PC-3 (cell line): Measurements from ENCODE around the gene TMEM132D. TPM values are rescaled to one million over a fixed set of nuclear protein-coding genes. Genes with fewer than 3 reads are reported as not detected.

Experiments used
- ATAC-seq: fragments of 200-7000 bp; cut with Tn5 transposase; 2 replicates; pipeline ENCODE4 v1.9.1; 2020; ENCODE audit warnings: mild to moderate bottlenecking, moderate library complexity
- BruUV-seq: library from RNA; stranded (reverse); fragments of 400-500 nt; replicated peaks from 2 replicates; lab custom pipeline; 2021; lab: Mats Ljungman, UMichigan
- CTCF ChIA-PET: fragments of 300-600 bp; sonication (Branson Sonifier 250); formaldehyde crosslinking; loops from one replicate; lab custom pipeline; 2022; ENCODE audit warnings: antibody characterized with exemption; lab: Charles Lee
- POLR2A ChIA-PET: fragments of 300-600 bp; sonication (Branson Sonifier 250); formaldehyde crosslinking; loops from one replicate; lab custom pipeline; 2022; ENCODE audit warnings: antibody characterized with exemption; ENCODE audit not compliant: unreplicated experiment; lab: Charles Lee
- DNase-seq: peaks from one replicate; pipeline ENCODE4 v3.0.0-alpha.2; 2015
- H2AFZ ChIP-seq: fragments of 300-600 bp; sonication (generic); 2 replicates; pipeline ENCODE4 v1.6.0; 2016; ENCODE audit warnings: antibody characterized with exemption, low read length
- H3F3A ChIP-seq: fragments of 300-600 bp; sonication (generic); one replicate; pipeline ENCODE4 v1.6.0; 2017; ENCODE audit warnings: antibody characterized with exemption, low read length, control low read depth, mild to moderate bottlenecking; ENCODE audit not compliant: unreplicated experiment
- H3K27ac ChIP-seq: fragments of 300-600 bp; sonication (generic); 2 replicates; pipeline ENCODE4 v1.5.1; 2016; ENCODE audit warnings: mild to moderate bottlenecking, low read length
- H3K27me3 ChIP-seq: fragments of 300-600 bp; sonication (generic); 2 replicates; pipeline ENCODE4 v1.6.1; 2016; ENCODE audit warnings: low read length, mixed read lengths
- H3K36me3 ChIP-seq: fragments of 300-600 bp; sonication (generic); 2 replicates; pipeline ENCODE4 v1.6.1; 2016; ENCODE audit warnings: low read depth, mixed run types, low read length, mixed read lengths
- H3K4me1 ChIP-seq: fragments of 300-600 bp; sonication (generic); 2 replicates; pipeline ENCODE4 v1.5.1; 2016; ENCODE audit warnings: low read length; ENCODE audit not compliant: insufficient read depth
- H3K4me2 ChIP-seq: fragments of 300-600 bp; sonication (generic); 2 replicates; pipeline ENCODE4 v1.6.0; 2016; ENCODE audit warnings: low read length
- H3K4me3 ChIP-seq: fragments of 300-600 bp; sonication (generic); 2 replicates; pipeline ENCODE4 v1.5.1; 2016; ENCODE audit warnings: mild to moderate bottlenecking, low read length, mixed read lengths
- H3K79me2 ChIP-seq: fragments of 300-600 bp; sonication (generic); 2 replicates; pipeline ENCODE4 v1.6.1; 2017; ENCODE audit warnings: low read length, mixed read lengths
- H3K9ac ChIP-seq: fragments of 300-600 bp; sonication (generic); 2 replicates; pipeline ENCODE4 v1.6.0; 2016; ENCODE audit warnings: mild to moderate bottlenecking, low read length
- H3K9me2 ChIP-seq: fragments of 300-600 bp; sonication (generic); replicated peaks from 2 replicates; pipeline ENCODE4 v1.6.1; 2016; ENCODE audit warnings: mixed run types, low read length, mixed read lengths
- H3K9me3 ChIP-seq: fragments of 300-600 bp; sonication (generic); 2 replicates; pipeline ENCODE4 v1.6.1; 2016; ENCODE audit warnings: low read length, mixed read lengths
- H4K20me1 ChIP-seq: fragments of 300-600 bp; sonication (generic); 2 replicates; pipeline ENCODE4 v1.6.1; 2016; ENCODE audit warnings: low read length, mixed read lengths
- CTCF ChIP-seq: fragments of 300-600 bp; sonication (generic); conservative IDR thresholded peaks from 2 replicates; pipeline ENCODE4 v1.5.1; 2017; ENCODE audit warnings: antibody characterized with exemption, low read depth, mild to moderate bottlenecking, low read length
- EZH2 ChIP-seq: fragments of 300-600 bp; sonication (generic); IDR thresholded peaks from one replicate; pipeline ENCODE4 v1.6.1; 2017; ENCODE audit warnings: antibody characterized with exemption, mild to moderate bottlenecking, low read length; ENCODE audit not compliant: unreplicated experiment
- EZH2phosphoT487 ChIP-seq: fragments of 300-600 bp; sonication (generic); IDR thresholded peaks from 2 replicates; pipeline ENCODE4 v1.6.1; 2018; ENCODE audit warnings: mild to moderate bottlenecking, antibody characterized with exemption, low read length, borderline replicate concordance
- intact Hi-C: fragments of 100-400 bp; cut with micrococcal nuclease; formaldehyde crosslinking; loops from 2 replicates; pipeline ENCODE4 v1.9.0; 2023
- total RNA-seq: library from RNA; depleted of rRNA; stranded (reverse); fragments of >200 nt; gene quantifications from 2 replicates; pipeline ENCODE4 v1.2.3, GENCODE V29; 2014

Gene TMEM132D
- total RNA-seq, 1 experiment from 2014 or later, result not detected

DNA sequence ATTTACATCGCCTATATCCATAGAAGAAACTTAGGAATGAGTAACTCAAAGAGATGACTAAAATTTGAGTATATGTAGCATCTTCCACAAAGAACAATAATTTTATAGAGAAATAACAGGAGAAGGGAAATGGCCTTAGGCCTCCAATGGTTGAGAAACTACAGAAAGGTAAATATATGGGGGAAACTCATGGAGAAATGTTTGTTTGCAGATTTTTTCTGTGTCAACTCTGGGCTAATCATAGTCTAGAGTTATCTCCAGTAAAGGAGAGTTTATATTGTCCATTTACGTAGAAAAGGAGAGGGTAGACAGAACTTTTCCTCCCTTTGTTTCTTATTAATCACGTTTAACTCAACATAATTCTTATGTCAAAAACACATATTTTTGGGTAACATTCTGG, 806.4 kb downstream of the TMEM132D start:
- no peaks in the 10 kb centered on the region for H3K4me1 ChIP-seq
- TF ChIP-seq CTCF (no peak), EZH2phosphoT487 (no peak), EZH2 (no peak)
- H3K4me3 ChIP-seq, result no peak overlapping the region
- DNase-seq (no peak), ATAC-seq (no peak)
- 0 out of 2 replicates have a peak, but pooled peaks cover 5% of the 10 kb centered on the region for H3K9me3 ChIP-seq
- intact Hi-C loops, result no loop called here
- H3F3A ChIP-seq, result no peaks in the 10 kb centered on the region
- no peak overlapping the region for H2AFZ ChIP-seq
- no peaks in the 10 kb centered on the region for H3K36me3 ChIP-seq
- no peaks in the 10 kb centered on the region for H4K20me1 ChIP-seq
- CTCF ChIA-PET, result no interaction called here
- POLR2A ChIA-PET, result no interaction called here
- H3K27me3 ChIP-seq, result no peaks in the 10 kb centered on the region
- no TSS peak for BruUV-seq
- no peak overlapping the region for H3K4me2 ChIP-seq
- H3K79me2 ChIP-seq, result no peaks in the 10 kb centered on the region
- no peak overlapping the region for H3K9ac ChIP-seq
- no peak overlapping the region for H3K27ac ChIP-seq
- H3K9me2 ChIP-seq, result no peaks in the 10 kb centered on the region

DNA sequence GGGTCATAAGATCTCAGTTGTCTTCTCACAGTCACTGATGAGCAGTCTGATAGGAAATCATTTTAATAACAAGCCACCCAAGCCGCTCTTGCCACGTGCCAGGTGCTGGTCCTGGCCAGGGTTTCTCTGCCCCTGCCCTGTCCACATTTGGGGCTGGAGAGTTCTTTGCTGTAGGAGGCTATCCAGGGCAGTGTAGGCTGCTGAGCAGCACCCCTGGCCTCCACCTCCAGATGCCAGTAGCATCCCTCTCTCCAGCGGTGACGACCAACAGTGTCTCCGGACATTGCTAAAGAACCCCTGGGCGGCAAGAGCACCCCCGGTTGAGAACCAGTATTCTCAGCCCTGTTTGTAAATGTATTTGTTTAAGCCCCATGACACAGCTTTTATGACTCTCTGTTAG, 806.9 kb downstream of the TMEM132D start:
- Histone ChIP-seq H3K4me1 (no peaks in the 10 kb centered on the region), H4K20me1 (no peaks in the 10 kb centered on the region), H3K27ac (no peak overlapping the region), H3F3A (no peaks in the 10 kb centered on the region), H3K79me2 (no peaks in the 10 kb centered on the region), H3K4me3 (no peak overlapping the region), H3K27me3 (no peaks in the 10 kb centered on the region), H2AFZ (no peak overlapping the region), H3K9me3 (0 out of 2 replicates have a peak, but pooled peaks cover 5% of the 10 kb centered on the region), H3K36me3 (no peaks in the 10 kb centered on the region), H3K9me2 (no peaks in the 10 kb centered on the region), H3K9ac (no peak overlapping the region), H3K4me2 (no peak overlapping the region)
- ATAC-seq (no peak), DNase-seq (no peak)
- intact Hi-C loops, result no loop called here
- CTCF ChIA-PET, result no interaction called here
- POLR2A ChIA-PET, result no interaction called here
- no TSS peak for BruUV-seq
- TF ChIP-seq EZH2phosphoT487, result no peak
- no peak for TF ChIP-seq EZH2
- TF ChIP-seq CTCF, result no peak

DNA sequence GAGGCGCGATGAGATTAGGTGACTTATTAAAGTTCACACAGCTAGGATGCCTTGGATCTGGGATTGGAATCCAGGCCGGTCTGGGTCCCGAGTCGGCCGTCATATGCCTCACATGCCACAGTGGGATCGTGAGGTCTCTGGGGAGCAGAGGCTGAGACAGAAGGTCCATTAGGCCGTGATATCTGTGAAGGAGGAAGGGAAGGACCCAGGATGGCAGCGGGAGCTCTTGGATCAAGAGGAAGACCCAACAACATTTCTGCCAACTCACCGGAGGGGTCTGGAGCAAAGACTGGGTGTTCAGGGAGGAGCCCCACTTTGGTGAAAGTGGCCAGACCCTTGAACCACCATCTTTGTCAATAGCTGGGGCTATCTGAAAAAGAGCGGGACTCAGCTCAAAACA, 807.6 kb downstream of the TMEM132D start:
- Histone ChIP-seq H3K9me2 (no peaks in the 10 kb centered on the region), H3F3A (no peaks in the 10 kb centered on the region), H4K20me1 (no peaks in the 10 kb centered on the region), H3K36me3 (no peaks in the 10 kb centered on the region), H3K27ac (no peak overlapping the region), H3K79me2 (no peaks in the 10 kb centered on the region), H2AFZ (no peak overlapping the region), H3K27me3 (no peaks in the 10 kb centered on the region), H3K4me3 (no peak overlapping the region), H3K4me1 (no peaks in the 10 kb centered on the region), H3K4me2 (no peak overlapping the region), H3K9me3 (0 out of 2 replicates have a peak, but pooled peaks cover 5% of the 10 kb centered on the region), H3K9ac (no peak overlapping the region)
- BruUV-seq, result no TSS peak
- ChIA-PET CTCF (no interaction called here), POLR2A (no interaction called here)
- no peak for ATAC-seq
- no peak for TF ChIP-seq CTCF
- TF ChIP-seq EZH2, result no peak
- TF ChIP-seq EZH2phosphoT487, result no peak
- intact Hi-C loops, result no loop called here
- DNase-seq, result no peak
